ELR (cell line): ENCODE data around the gene TCEAL5.
"Not testable (repeated sequence)": the region's sequence is repeated elsewhere in the genome, so short reads cannot be mapped to it uniquely, and the experiment has no call there.

Experiments used
- DNase-seq: peaks from one replicate; pipeline ENCODE4 v3.0.0-alpha.2; 2015; ENCODE audit warnings: low read depth

The TCEAL5 gene

GRCh38 chrX:103276581-103277002, at the start of gene TCEAL5:
TSS of gene TCEAL5 (minus strand) at chrX:103276750. CDS start at chrX:103274563, 2,187 bp downstream.
- DNase-seq: no peak

GRCh38 chrX:103311399-103311780, 34.8 kb upstream of the TCEAL5 start:
- no peak for DNase-seq

GRCh38 chrX:103310555-103311398, 34.2 kb upstream of the TCEAL5 start, which contains the start of gene BEX2:
TSS of gene BEX2 (minus strand) at chrX:103310990. CDS start at chrX:103309976, 1,014 bp downstream.
- peak; percentile 58 for DNase-seq

- no peak for DNase-seq
Observed at GRCh38 chrX:103309860-103310554, 33.5 kb upstream of the TCEAL5 start.

- not testable (repeated sequence) for DNase-seq
Observed at GRCh38 chrX:103305666-103306065, 29.1 kb upstream of the TCEAL5 start.

- DNase-seq: no peak
Observed at GRCh38 chrX:103304705-103305104, 28.2 kb upstream of the TCEAL5 start.

- DNase-seq: no peak
Observed at GRCh38 chrX:103293118-103293517, 16.6 kb upstream of the TCEAL5 start.

GRCh38 chrX:103279624-103280023, 3.1 kb upstream of the TCEAL5 start:
- no peak for DNase-seq

- DNase-seq: no peak
Observed at GRCh38 chrX:103275947-103276567, 493 bp downstream of the TCEAL5 start.

- no peak for DNase-seq
Observed at GRCh38 chrX:103274284-103274683, 2.3 kb downstream of the TCEAL5 start.

- DNase-seq: no peak
Observed at GRCh38 chrX:103258275-103258674, 18.3 kb downstream of the TCEAL5 start.

GRCh38 chrX:103256651-103257050, 19.9 kb downstream of the TCEAL5 start:
- DNase-seq: no peak

- DNase-seq: peak; percentile 74
Observed at GRCh38 chrX:103254921-103255493, 21.5 kb downstream of the TCEAL5 start, which contains the start of gene TCEAL8. TSS of gene TCEAL8 (minus strand) at chrX:103255155. CDS start at chrX:103253979, 1,176 bp downstream.

- peak; percentile 43 for DNase-seq
Observed at GRCh38 chrX:103254171-103254824, 22.3 kb downstream of the TCEAL5 start.

- peak; percentile 2 for DNase-seq
Observed at GRCh38 chrX:103253608-103254007, 22.9 kb downstream of the TCEAL5 start.

- DNase-seq: no peak
Observed at GRCh38 chrX:103250977-103251376, 25.6 kb downstream of the TCEAL5 start.

- no peak for DNase-seq
Observed at GRCh38 chrX:103249805-103250204, 26.7 kb downstream of the TCEAL5 start.

GRCh38 chrX:103248553-103248952, 28.0 kb downstream of the TCEAL5 start:
- DNase-seq: peak; percentile 22

GRCh38 chrX:103240155-103240554, 36.4 kb downstream of the TCEAL5 start:
- DNase-seq: no peak

- no peak for DNase-seq
Observed at GRCh38 chrX:103236296-103236695, 40.3 kb downstream of the TCEAL5 start.

- DNase-seq: not testable (repeated sequence)
Observed at GRCh38 chrX:103235608-103236007, 40.9 kb downstream of the TCEAL5 start.

- no peak for DNase-seq
Observed at GRCh38 chrX:103234869-103235268, 41.7 kb downstream of the TCEAL5 start.
